Endodermal cell (in vitro differentiated cells): Measurements from ENCODE around the gene RSRC1. TPM values are rescaled to one million over a fixed set of nuclear protein-coding genes. Genes with fewer than 3 reads are reported as not detected.

Experiments used
- DNase-seq: peaks from one replicate; pipeline ENCODE4 v3.0.0-alpha.2; 2017
- H3K27ac ChIP-seq: 2 replicates; pipeline ENCODE4 v1.5.1; 2013; ENCODE audit warnings: mild to moderate bottlenecking, low read depth, low read length, moderate library complexity
- H3K27me3 ChIP-seq: 2 replicates; pipeline ENCODE4 v1.6.1; 2013; ENCODE audit warnings: mild to moderate bottlenecking, low read length, moderate library complexity; ENCODE audit not compliant: insufficient read depth, control insufficient read depth, poor library complexity, severe bottlenecking
- H3K36me3 ChIP-seq: 2 replicates; pipeline ENCODE4 v1.7.0; 2013; ENCODE audit warnings: mild to moderate bottlenecking, low read length, moderate library complexity; ENCODE audit not compliant: control insufficient read depth, insufficient read depth
- H3K4me1 ChIP-seq: one replicate; pipeline ENCODE4 v1.7.0; 2013; ENCODE audit warnings: low read length; ENCODE audit not compliant: control insufficient read depth, insufficient read depth
- H3K4me3 ChIP-seq: 2 replicates; pipeline ENCODE4 v1.5.1; 2013; ENCODE audit warnings: mild to moderate bottlenecking, low read length, moderate library complexity
- H3K9ac ChIP-seq: 2 replicates; pipeline ENCODE4 v1.6.1; 2013; ENCODE audit warnings: mild to moderate bottlenecking, low read length, moderate library complexity; ENCODE audit not compliant: poor library complexity, severe bottlenecking; ENCODE audit errors: extremely low read depth
- H3K9me3 ChIP-seq: 2 replicates; pipeline ENCODE4 v1.6.1; 2013; ENCODE audit warnings: mild to moderate bottlenecking, low read length, moderate library complexity; ENCODE audit not compliant: control insufficient read depth
- H3K27ac Mint-ChIP-seq: 2 replicates; pipeline ENCODE4 v1.8.0; 2020; ENCODE audit warnings: mixed read lengths
- H3K27me3 Mint-ChIP-seq: 2 replicates; pipeline ENCODE4 v1.8.0; 2021; ENCODE audit warnings: mild to moderate bottlenecking, mixed read lengths; ENCODE audit not compliant: insufficient read depth
- H3K36me3 Mint-ChIP-seq: 2 replicates; pipeline ENCODE4 v1.8.0; 2020; ENCODE audit warnings: low read depth, mixed read lengths
- H3K4me1 Mint-ChIP-seq: 2 replicates; pipeline ENCODE4 v1.8.0; 2020; ENCODE audit warnings: mixed read lengths
- H3K4me3 Mint-ChIP-seq: 2 replicates; pipeline ENCODE4 v1.8.0; 2020; ENCODE audit warnings: mild to moderate bottlenecking, moderate library complexity, mixed read lengths
- H3K9me3 Mint-ChIP-seq: 2 replicates; pipeline ENCODE4 v1.8.0; 2020; ENCODE audit warnings: mild to moderate bottlenecking, mixed read lengths
- CTCF ChIP-seq: fragments of 200-600 bp; sonication (generic); conservative IDR thresholded peaks from 2 replicates; pipeline ENCODE4 v1.5.0; 2021; ENCODE audit warnings: antibody characterized with exemption, mild to moderate bottlenecking
- WGBS, 2 experiments: methylation state at CpG; one replicate each; pipeline versions ENCODE4 v1.1.5 to v1.1.7; 2013; ENCODE audit warnings: missing lambda C conversion rate in 2 of 2, mixed read lengths in 1 of 2; ENCODE audit not compliant: insufficient coverage in 1 of 2, insufficient read length in 1 of 2; 5-methylcytosine and 5-hydroxymethylcytosine counted together
- total RNA-seq, 2 donors: library from RNA; stranded (reverse); fragmentation: NEBNext Ultra II Directional in 1 of 2; extraction: Animal tissue kit (Norgen Biotek cat#: 25700) in 1 of 2; gene quantifications; 2 replicates in 1 of 2; 3 replicates in 1 of 2; pipeline ENCODE4 v1.2.1, GENCODE V29; 2021

RSRC1 gene
- total RNA-seq, 2 donors from 2014 or later, result 45.3 to 52.1 TPM

GRCh38 chr3:158272081-158272480 is 162.2 kb downstream of the RSRC1 start:
- H3K9me3 ChIP-seq, result peaks cover 15% of the 10 kb centered on the region
- no peak overlapping the region for H3K27ac ChIP-seq
- H3K4me1 Mint-ChIP-seq, result peaks cover 4% of the 10 kb centered on the region
- no peak overlapping the region for H3K4me3 Mint-ChIP-seq
- H3K9me3 Mint-ChIP-seq, result peaks cover 12% of the 10 kb centered on the region
- no peak overlapping the region for H3K4me3 ChIP-seq
- no peak overlapping the region for H3K9ac ChIP-seq
- H3K36me3 ChIP-seq, result no peaks in the 10 kb centered on the region
- no peaks in the 10 kb centered on the region for H3K27me3 ChIP-seq
- no peak for DNase-seq
- peaks cover 11% of the 10 kb centered on the region for H3K36me3 Mint-ChIP-seq
- WGBS, 2 experiments, result 71 to 80% methylated on average over 4 to 5 of the region's 6 CpGs
- no peak for TF ChIP-seq CTCF
- H3K4me1 ChIP-seq, result no peaks in the 10 kb centered on the region
- H3K27ac Mint-ChIP-seq, result no peak overlapping the region
- H3K27me3 Mint-ChIP-seq, result no peaks in the 10 kb centered on the region

- Mint-ChIP-seq H3K36me3 (peaks cover 9% of the 10 kb centered on the region), H3K27ac (no peak overlapping the region), H3K27me3 (no peaks in the 10 kb centered on the region), H3K9me3 (no peaks in the 10 kb centered on the region), H3K4me3 (no peak overlapping the region), H3K4me1 (peaks cover 4% of the 10 kb centered on the region)
- no peak for DNase-seq
- WGBS, 2 experiments, result no CpG with 5 or more reads among the region's 1 CpG
- Histone ChIP-seq H3K9me3 (no peaks in the 10 kb centered on the region), H3K4me1 (no peaks in the 10 kb centered on the region), H3K27me3 (no peaks in the 10 kb centered on the region), H3K9ac (no peak overlapping the region), H3K4me3 (no peak overlapping the region), H3K36me3 (no peaks in the 10 kb centered on the region), H3K27ac (no peak overlapping the region)
- TF ChIP-seq CTCF, result no peak
Observed at GRCh38 chr3:158273656-158274055, 163.8 kb downstream of the RSRC1 start.

GRCh38 chr3:158278187-158278586 is 168.3 kb downstream of the RSRC1 start:
- no peak overlapping the region for H3K9ac ChIP-seq
- no peak overlapping the region for H3K4me3 Mint-ChIP-seq
- DNase-seq, result no peak

More at GRCh38 chr3:158278187-158278586, 168.3 kb downstream of the RSRC1 start:
- TF ChIP-seq CTCF, result no peak
- Histone ChIP-seq H3K4me1 (no peaks in the 10 kb centered on the region), H3K27ac (no peak overlapping the region), H3K27me3 (no peaks in the 10 kb centered on the region), H3K4me3 (no peak overlapping the region), H3K9me3 (no peaks in the 10 kb centered on the region), H3K36me3 (no peaks in the 10 kb centered on the region)
- Mint-ChIP-seq H3K36me3 (peaks cover 9% of the 10 kb centered on the region), H3K9me3 (no peaks in the 10 kb centered on the region), H3K27ac (no peak overlapping the region), H3K4me1 (no peaks in the 10 kb centered on the region), H3K27me3 (no peaks in the 10 kb centered on the region)
- 96 to 100% methylated on average over 1 to 3 of the region's 3 CpGs for WGBS, 2 experiments
